ENCODE data around the gene ZNF280D. TPM values are rescaled to one million over a fixed set of nuclear protein-coding genes. Genes with fewer than 3 reads are reported as not detected.

The ZNF280D gene
- polyA plus RNA-seq, 1 donor from 2014 or later = 35.4 TPM

DNA sequence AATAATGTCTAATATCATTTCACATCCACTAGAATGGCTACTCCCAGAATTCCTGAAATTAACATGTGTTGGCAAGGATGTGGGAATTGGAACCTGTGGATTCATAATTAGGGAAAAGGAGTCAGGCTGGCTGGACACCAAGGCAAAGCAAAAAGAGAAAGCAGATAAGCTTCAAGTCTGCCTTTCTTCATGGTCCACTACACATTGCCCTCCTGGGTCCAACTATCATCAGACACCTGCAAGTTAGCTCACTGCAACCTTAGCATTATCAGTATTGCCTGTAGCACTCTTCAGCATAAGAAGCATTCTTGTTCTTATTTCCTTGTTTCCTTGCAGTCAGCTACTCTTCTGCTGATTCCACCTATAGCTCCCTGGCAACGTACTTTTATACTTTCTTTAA, 124.3 kb downstream of the ZNF280D start:
- Histone ChIP-seq H3K79me2 (replicated peaks; ENCODE audit: insufficient read depth, low read length) (no peaks in the 10 kb centered on the region), H3K27me3 (ENCODE audit: insufficient read depth, low read depth, low read length) (no peaks in the 10 kb centered on the region), H3K9me2 (ENCODE audit: insufficient read depth, low read length) (no peaks in the 10 kb centered on the region), H3K36me3 (ENCODE audit: insufficient read depth, low read length) (no peaks in the 10 kb centered on the region), H3K4me2 (ENCODE audit: low read length) (no peak overlapping the region), H3K9me3 (ENCODE audit: low read length) (no peaks in the 10 kb centered on the region), H3F3A (ENCODE audit: insufficient read depth, low read length, poor library complexity, severe bottlenecking) (no peaks in the 10 kb centered on the region), H3K9ac (ENCODE audit: low read length) (no peak overlapping the region), H3K4me3 (ENCODE audit: low read length) (no peak overlapping the region), H2AFZ (ENCODE audit: low read depth, low read length) (no peak overlapping the region), H4K20me1 (ENCODE audit: insufficient read depth) (no peaks in the 10 kb centered on the region), H3K27ac (ENCODE audit: low read length) (no peak overlapping the region)
- TF ChIP-seq EP300 (conservative IDR thresholded peaks at IDR 0.05; ENCODE audit: poor library complexity, severe bottlenecking) (no peak), MXI1 (conservative IDR thresholded peaks at IDR 0.05; ENCODE audit: poor library complexity, severe bottlenecking) (no peak), TAF1 (IDR thresholded peaks at IDR 0.05; ENCODE audit: low read depth) (no peak), CTCF (IDR thresholded peaks at IDR 0.05; ENCODE audit: poor library complexity, severe bottlenecking) (no peak), RAD21 (conservative IDR thresholded peaks at IDR 0.05) (no peak), POLR2AphosphoS5 (IDR thresholded peaks at IDR 0.05) (no peak), SMC3 (conservative IDR thresholded peaks at IDR 0.05; ENCODE audit: poor library complexity) (no peak)
- TF ChIP-seq, protein P1, sequence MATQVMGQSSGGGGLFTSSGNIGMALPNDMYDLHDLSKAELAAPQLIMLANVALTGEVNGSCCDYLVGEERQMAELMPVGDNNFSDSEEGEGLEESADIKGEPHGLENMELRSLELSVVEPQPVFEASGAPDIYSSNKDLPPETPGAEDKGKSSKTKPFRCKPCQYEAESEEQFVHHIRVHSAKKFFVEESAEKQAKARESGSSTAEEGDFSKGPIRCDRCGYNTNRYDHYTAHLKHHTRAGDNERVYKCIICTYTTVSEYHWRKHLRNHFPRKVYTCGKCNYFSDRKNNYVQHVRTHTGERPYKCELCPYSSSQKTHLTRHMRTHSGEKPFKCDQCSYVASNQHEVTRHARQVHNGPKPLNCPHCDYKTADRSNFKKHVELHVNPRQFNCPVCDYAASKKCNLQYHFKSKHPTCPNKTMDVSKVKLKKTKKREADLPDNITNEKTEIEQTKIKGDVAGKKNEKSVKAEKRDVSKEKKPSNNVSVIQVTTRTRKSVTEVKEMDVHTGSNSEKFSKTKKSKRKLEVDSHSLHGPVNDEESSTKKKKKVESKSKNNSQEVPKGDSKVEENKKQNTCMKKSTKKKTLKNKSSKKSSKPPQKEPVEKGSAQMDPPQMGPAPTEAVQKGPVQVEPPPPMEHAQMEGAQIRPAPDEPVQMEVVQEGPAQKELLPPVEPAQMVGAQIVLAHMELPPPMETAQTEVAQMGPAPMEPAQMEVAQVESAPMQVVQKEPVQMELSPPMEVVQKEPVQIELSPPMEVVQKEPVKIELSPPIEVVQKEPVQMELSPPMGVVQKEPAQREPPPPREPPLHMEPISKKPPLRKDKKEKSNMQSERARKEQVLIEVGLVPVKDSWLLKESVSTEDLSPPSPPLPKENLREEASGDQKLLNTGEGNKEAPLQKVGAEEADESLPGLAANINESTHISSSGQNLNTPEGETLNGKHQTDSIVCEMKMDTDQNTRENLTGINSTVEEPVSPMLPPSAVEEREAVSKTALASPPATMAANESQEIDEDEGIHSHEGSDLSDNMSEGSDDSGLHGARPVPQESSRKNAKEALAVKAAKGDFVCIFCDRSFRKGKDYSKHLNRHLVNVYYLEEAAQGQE (IDR thresholded peaks at IDR 0.05; ENCODE audit: borderline replicate concordance) = no peak

DNA sequence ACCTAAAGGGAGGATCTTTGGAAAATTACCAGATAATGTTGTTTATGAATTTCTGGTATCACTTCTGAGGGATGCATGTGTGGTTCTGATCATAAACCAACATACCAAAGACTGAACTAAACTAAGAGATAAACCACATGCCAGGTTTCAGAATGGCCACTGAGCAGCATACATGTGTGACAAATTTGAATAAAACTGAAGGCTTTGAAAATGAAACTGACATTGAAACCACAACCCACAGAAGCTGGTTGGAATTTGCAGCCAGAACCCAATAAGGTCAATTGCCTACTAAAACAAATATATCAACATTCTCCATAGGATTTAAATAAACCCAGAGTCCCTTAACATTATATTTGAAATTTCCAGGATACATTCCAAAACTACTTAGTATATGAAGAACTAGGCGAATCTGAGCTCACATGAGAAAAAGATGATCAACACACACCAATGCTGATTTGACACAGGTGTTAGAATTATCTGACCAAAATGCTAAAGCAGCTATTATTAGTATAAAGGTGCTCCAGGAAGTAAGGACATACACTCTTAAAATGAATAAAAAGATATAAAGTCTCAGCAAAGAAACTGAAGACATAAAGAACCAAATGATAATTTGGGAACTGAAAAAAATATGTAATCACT, 125.0 kb downstream of the ZNF280D start:
- Histone ChIP-seq H3K9me3 (ENCODE audit: low read length) (no peaks in the 10 kb centered on the region), H2AFZ (ENCODE audit: low read depth, low read length) (no peak overlapping the region), H4K20me1 (ENCODE audit: insufficient read depth) (no peaks in the 10 kb centered on the region), H3K36me3 (ENCODE audit: insufficient read depth, low read length) (no peaks in the 10 kb centered on the region), H3K79me2 (replicated peaks; ENCODE audit: insufficient read depth, low read length) (no peaks in the 10 kb centered on the region), H3K27me3 (ENCODE audit: insufficient read depth, low read depth, low read length) (no peaks in the 10 kb centered on the region), H3K4me2 (ENCODE audit: low read length) (no peak overlapping the region), H3K9ac (ENCODE audit: low read length) (no peak overlapping the region), H3K9me2 (ENCODE audit: insufficient read depth, low read length) (no peaks in the 10 kb centered on the region), H3K27ac (ENCODE audit: low read length) (no peak overlapping the region), H3K4me3 (ENCODE audit: low read length) (no peak overlapping the region), H3F3A (ENCODE audit: insufficient read depth, low read length, poor library complexity, severe bottlenecking) (no peaks in the 10 kb centered on the region)
- TF ChIP-seq MXI1 (conservative IDR thresholded peaks at IDR 0.05; ENCODE audit: poor library complexity, severe bottlenecking) (no peak), CTCF (IDR thresholded peaks at IDR 0.05; ENCODE audit: poor library complexity, severe bottlenecking) (no peak), EZH2 (IDR thresholded peaks at IDR 0.05; ENCODE audit: borderline replicate concordance, insufficient read depth, low read length, poor library complexity, severe bottlenecking) (no peak), SMC3 (conservative IDR thresholded peaks at IDR 0.05; ENCODE audit: poor library complexity) (no peak), POLR2AphosphoS5 (IDR thresholded peaks at IDR 0.05) (no peak), RAD21 (conservative IDR thresholded peaks at IDR 0.05) (no peak), EP300 (conservative IDR thresholded peaks at IDR 0.05; ENCODE audit: poor library complexity, severe bottlenecking) (no peak), TAF1 (IDR thresholded peaks at IDR 0.05; ENCODE audit: low read depth) (no peak)
- TF ChIP-seq, protein P1 (IDR thresholded peaks at IDR 0.05; ENCODE audit: borderline replicate concordance) = no peak
